Osteoblast (primary cell): Measurements from ENCODE around the gene PRR29. TPM values are rescaled to one million over a fixed set of nuclear protein-coding genes. Genes with fewer than 3 reads are reported as not detected.

Source experiments
- DNase-seq: peaks from one replicate; pipeline ENCODE4 v3.0.0; 2011; ENCODE audit warnings: low spot score, mixed read lengths; ENCODE audit not compliant: insufficient read length; ENCODE audit errors: missing footprints
- H2AFZ ChIP-seq: 2 replicates; pipeline ENCODE4 v1.6.0; 2011; ENCODE audit warnings: mild to moderate bottlenecking, low read length
- H3K27ac ChIP-seq: 2 replicates; pipeline ENCODE4 v1.5.1; 2011; ENCODE audit warnings: mild to moderate bottlenecking, low read depth, low read length, moderate library complexity
- H3K27me3 ChIP-seq: 2 replicates; pipeline ENCODE4 v1.6.0; 2012; ENCODE audit warnings: mild to moderate bottlenecking, control low read depth, inconsistent platforms, low read length, moderate library complexity; ENCODE audit not compliant: insufficient read depth
- H3K36me3 ChIP-seq: 2 replicates; pipeline ENCODE4 v1.5.1; 2011; ENCODE audit warnings: mild to moderate bottlenecking, low read length, control low read depth, moderate library complexity; ENCODE audit not compliant: insufficient read depth
- H3K4me1 ChIP-seq: 2 replicates; pipeline ENCODE4 v1.5.1; 2011; ENCODE audit warnings: mild to moderate bottlenecking, low read length, control low read depth, moderate library complexity; ENCODE audit not compliant: insufficient read depth
- H3K4me2 ChIP-seq: 2 replicates; pipeline ENCODE4 v1.6.0; 2011; ENCODE audit warnings: mild to moderate bottlenecking, low read length; ENCODE audit not compliant: insufficient read depth
- H3K4me3 ChIP-seq: fragments of 200-600 bp; sonication (generic); 3 replicates; pipeline ENCODE4 v1.5.1; 2012; ENCODE audit warnings: mild to moderate bottlenecking, low read length, inconsistent platforms; ENCODE audit not compliant: insufficient read depth
- H3K79me2 ChIP-seq: 2 replicates; pipeline ENCODE4 v1.6.0; 2012; ENCODE audit warnings: mild to moderate bottlenecking, low read length, control low read depth, inconsistent platforms; ENCODE audit not compliant: insufficient read depth
- H3K9me3 ChIP-seq: 2 replicates; pipeline ENCODE4 v1.5.1; 2011; ENCODE audit warnings: low read depth, low read length, control low read depth
- H4K20me1 ChIP-seq: 2 replicates; pipeline ENCODE4 v1.6.0; 2012; ENCODE audit warnings: mild to moderate bottlenecking, low read length, control low read depth; ENCODE audit not compliant: insufficient read depth
- CTCF ChIP-seq: IDR thresholded peaks from 2 replicates; pipeline ENCODE4 v1.5.1; 2011; ENCODE audit warnings: mild to moderate bottlenecking, low read depth, low read length, moderate library complexity; ENCODE audit errors: extremely low read depth
- total RNA-seq: library from RNA; depleted of rRNA; stranded (reverse); fragments of >200 nt; gene quantifications from 2 replicates; pipeline ENCODE4 v1.2.3, GENCODE V29; 2012

Gene PRR29
- total RNA-seq, 1 donor: 0.36 TPM

- Histone ChIP-seq H3K4me1 (peaks cover 4% of the 10 kb centered on the region), H3K79me2 (no peaks in the 10 kb centered on the region), H3K27ac (no peak overlapping the region), H3K4me3 (no peak overlapping the region), H3K27me3 (no peaks in the 10 kb centered on the region), H4K20me1 (no peaks in the 10 kb centered on the region), H2AFZ (no peak overlapping the region), H3K9me3 (no peaks in the 10 kb centered on the region), H3K36me3 (no peaks in the 10 kb centered on the region), H3K4me2 (no peak overlapping the region)
- DNase-seq: no peak
- no peak for TF ChIP-seq CTCF
Measured at GRCh38 chr17:64015447-64015846, 17.3 kb downstream of the PRR29 start.

GRCh38 chr17:64016231-64016784, 18.2 kb downstream of the PRR29 start:
- DNase-seq: no peak
- Histone ChIP-seq H2AFZ (no peak overlapping the region), H3K27ac (no peak overlapping the region), H4K20me1 (no peaks in the 10 kb centered on the region), H3K4me3 (no peak overlapping the region), H3K79me2 (no peaks in the 10 kb centered on the region), H3K9me3 (no peaks in the 10 kb centered on the region), H3K27me3 (no peaks in the 10 kb centered on the region), H3K4me1 (peaks cover 5% of the 10 kb centered on the region), H3K36me3 (no peaks in the 10 kb centered on the region), H3K4me2 (no peak overlapping the region)
- TF ChIP-seq CTCF: no peak

GRCh38 chr17:64016974-64017373, 18.8 kb downstream of the PRR29 start:
- no peaks in the 10 kb centered on the region for H3K27me3 ChIP-seq
- no peaks in the 10 kb centered on the region for H3K79me2 ChIP-seq

More at GRCh38 chr17:64016974-64017373, 18.8 kb downstream of the PRR29 start:
- Histone ChIP-seq H3K36me3 (no peaks in the 10 kb centered on the region), H3K9me3 (no peaks in the 10 kb centered on the region), H3K4me2 (no peak overlapping the region), H3K4me1 (peaks cover 5% of the 10 kb centered on the region), H4K20me1 (no peaks in the 10 kb centered on the region), H3K4me3 (no peak overlapping the region), H2AFZ (no peak overlapping the region), H3K27ac (no peak overlapping the region)
- DNase-seq: no peak
- no peak for TF ChIP-seq CTCF
